GM18499 (cell line): ENCODE results near the gene MME.

Experiments used
- ATAC-seq: cut with Tn5 transposase; IDR thresholded peaks from one replicate; pipeline ENCODE4 v1.9.1; 2021; ENCODE audit warnings: moderate number of reproducible peaks; ENCODE audit not compliant: insufficient read depth, unreplicated experiment

Gene MME

GRCh38 chr3:155228676-155229075 is 148.6 kb downstream of the MME start:
- ATAC-seq: no peak

- ATAC-seq: no peak
Measured at GRCh38 chr3:155229086-155229485, 149.0 kb downstream of the MME start.

GRCh38 chr3:155230382-155230781 is 150.3 kb downstream of the MME start:
- no peak for ATAC-seq

- ATAC-seq: no peak
Measured at GRCh38 chr3:155231792-155232191, 151.7 kb downstream of the MME start.

GRCh38 chr3:155232605-155233004 is 152.5 kb downstream of the MME start:
- peak; percentile 63 for ATAC-seq

- no peak for ATAC-seq
Measured at GRCh38 chr3:155233213-155233612, 153.1 kb downstream of the MME start.
